Activated T-cell treated with anti-CD3 and anti-CD28 coated beads, Interleukin-2, amount 50 U/mL, for 72 hours (primary cell): ENCODE data around the gene FXN. TPM values are rescaled to one million over a fixed set of nuclear protein-coding genes. Genes with fewer than 3 reads are reported as not detected.
"Not testable (repeated sequence)": the region's sequence is repeated elsewhere in the genome, so short reads cannot be mapped to it uniquely, and the experiment has no call there.

Experiments
- ATAC-seq, 2 donors: fragments of 150-1000 bp; cut with Tn5 transposase; replicated peaks in 1 of 2; 2 replicates each; pipeline ENCODE4 v1.10.0; 2021; ENCODE audit warnings: moderate library complexity in 2 of 2, mild to moderate bottlenecking in 1 of 2
- DNase-seq, 2 donors: peaks; one replicate each; pipeline ENCODE4 v3.0.0; 2021 to 2022; ENCODE audit warnings: mixed read lengths in 1 of 2
- H3K27ac Mint-ChIP-seq: one replicate; pipeline ENCODE4 v1.8.0; 2022; ENCODE audit warnings: mild to moderate bottlenecking, moderate library complexity, mixed read lengths
- H3K27me3 Mint-ChIP-seq: one replicate; pipeline ENCODE4 v1.8.0; 2022; ENCODE audit warnings: low read depth, mixed read lengths
- H3K36me3 Mint-ChIP-seq, 2 donors: one replicate each; pipeline ENCODE4 v1.8.0; 2022; ENCODE audit warnings: mixed read lengths in 2 of 2, mild to moderate bottlenecking in 1 of 2; ENCODE audit not compliant: insufficient read depth in 2 of 2
- H3K4me1 Mint-ChIP-seq: one replicate; pipeline ENCODE4 v1.8.0; 2022; ENCODE audit warnings: low read depth, mixed read lengths
- H3K4me3 Mint-ChIP-seq, 2 donors: one replicate each; pipeline ENCODE4 v1.8.0; 2022; ENCODE audit warnings: mild to moderate bottlenecking in 2 of 2, mixed read lengths in 2 of 2, moderate library complexity in 2 of 2
- H3K9me3 Mint-ChIP-seq, 2 donors: one replicate each; pipeline ENCODE4 v1.8.0; 2022; ENCODE audit warnings: mixed read lengths in 2 of 2
- total RNA-seq, 2 donors: library from RNA; stranded (reverse); gene quantifications; one replicate each; pipeline ENCODE4 v1.2.3, GENCODE V29; 2022

FXN gene
- total RNA-seq, 2 donors from 2014 or later: 14.6 to 18.6 TPM

DNA sequence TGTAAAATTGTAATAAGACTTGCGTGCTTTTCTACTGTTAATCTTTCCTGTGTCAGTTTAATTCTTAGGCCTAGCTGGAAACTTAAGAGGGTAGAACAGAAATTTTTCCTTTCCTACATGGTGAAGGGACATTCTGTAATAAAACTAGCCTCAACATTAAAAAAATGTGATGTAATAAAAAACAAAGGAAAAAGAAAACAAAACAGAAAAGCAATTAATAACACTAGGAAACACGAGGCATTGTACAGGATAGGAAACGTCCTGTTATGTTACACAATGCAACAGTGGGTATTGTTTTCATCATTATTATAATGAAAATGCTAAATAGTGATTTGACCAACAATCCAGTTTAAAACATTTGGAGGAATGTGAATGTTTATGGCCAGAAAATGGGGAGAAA is 47.8 kb downstream of the FXN start:
- H3K27ac Mint-ChIP-seq: no peak overlapping the region
- ATAC-seq: no peak

DNA sequence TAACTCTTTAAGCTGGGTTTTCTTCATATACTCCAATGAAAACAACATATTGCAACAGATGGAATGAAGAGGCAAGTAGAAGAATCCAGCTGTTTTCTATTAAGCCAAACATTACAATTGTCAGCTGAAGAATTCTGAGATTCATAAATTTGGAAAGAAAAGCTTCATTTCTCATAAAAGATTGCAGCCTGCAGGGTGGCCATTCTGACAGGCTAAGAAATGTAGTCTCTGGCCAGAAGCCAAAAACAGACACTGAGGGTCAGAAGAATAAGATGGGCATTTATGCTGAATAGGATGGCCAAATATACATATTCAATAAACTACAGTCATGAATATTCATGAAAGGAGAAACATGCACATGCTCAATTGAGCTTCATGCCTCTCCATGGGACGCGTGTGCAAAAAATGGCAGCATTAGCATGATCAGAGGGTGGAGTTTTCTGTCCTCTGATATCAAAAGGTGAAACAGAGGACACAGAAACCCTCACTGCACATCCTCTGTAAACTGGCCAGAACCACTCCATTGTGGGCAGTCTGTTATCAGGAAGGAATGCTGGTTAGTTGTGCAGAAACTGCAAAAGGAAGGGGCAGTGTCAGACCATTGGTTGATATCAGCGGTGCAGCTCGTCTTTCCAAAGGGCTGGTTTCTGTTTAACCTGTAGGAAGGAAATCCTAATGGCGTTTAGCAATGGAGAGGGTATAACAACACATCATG is 50.2 kb downstream of the FXN start:
- H3K36me3 Mint-ChIP-seq: peaks cover 0 to 2% of the 10 kb centered on the region in 2 donors
- no peak overlapping the region for H3K27ac Mint-ChIP-seq
- H3K27me3 Mint-ChIP-seq: no peaks in the 10 kb centered on the region
- DNase-seq (no peak), ATAC-seq (no peak)
- no peaks in the 10 kb centered on the region for H3K4me1 Mint-ChIP-seq
- H3K4me3 Mint-ChIP-seq: no peak overlapping the region
- no peaks in the 10 kb centered on the region for H3K9me3 Mint-ChIP-seq

More for the DNA sequence above, 47.8 kb downstream of the FXN start:
- DNase-seq: no peak
- Mint-ChIP-seq H3K9me3 (no peaks in the 10 kb centered on the region), H3K4me3 (no peak overlapping the region), H3K27me3 (no peaks in the 10 kb centered on the region), H3K4me1 (no peaks in the 10 kb centered on the region), H3K36me3 (peaks cover 1 to 6% of the 10 kb centered on the region in 2 donors)

DNA sequence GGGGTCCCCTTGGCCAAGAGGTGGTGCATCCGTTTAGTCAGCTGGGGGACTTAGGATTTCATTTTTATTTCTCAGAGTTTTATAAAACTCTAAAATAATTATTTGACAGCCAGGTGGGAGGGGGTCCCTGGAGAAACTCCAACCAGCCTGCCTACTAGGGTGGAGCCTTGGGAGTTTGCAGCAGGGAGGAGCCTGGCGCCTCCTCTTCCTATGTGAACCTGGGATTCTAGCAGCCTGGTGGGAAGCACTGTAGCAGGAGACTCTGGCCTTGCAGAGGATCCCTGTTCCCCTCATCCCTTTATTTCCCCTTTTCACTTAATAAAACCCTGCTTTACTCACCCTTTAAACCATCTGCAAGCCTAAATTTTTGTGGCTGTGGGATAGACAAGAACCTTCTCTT is 50.8 kb downstream of the FXN start:
- Mint-ChIP-seq H3K27me3 (no peaks in the 10 kb centered on the region), H3K27ac (no peak overlapping the region), H3K9me3 (no peaks in the 10 kb centered on the region), H3K4me1 (no peaks in the 10 kb centered on the region), H3K36me3 (peaks cover 0 to 2% of the 10 kb centered on the region in 2 donors), H3K4me3 (no peak overlapping the region)
- ATAC-seq (no peak), DNase-seq (no peak)

DNA sequence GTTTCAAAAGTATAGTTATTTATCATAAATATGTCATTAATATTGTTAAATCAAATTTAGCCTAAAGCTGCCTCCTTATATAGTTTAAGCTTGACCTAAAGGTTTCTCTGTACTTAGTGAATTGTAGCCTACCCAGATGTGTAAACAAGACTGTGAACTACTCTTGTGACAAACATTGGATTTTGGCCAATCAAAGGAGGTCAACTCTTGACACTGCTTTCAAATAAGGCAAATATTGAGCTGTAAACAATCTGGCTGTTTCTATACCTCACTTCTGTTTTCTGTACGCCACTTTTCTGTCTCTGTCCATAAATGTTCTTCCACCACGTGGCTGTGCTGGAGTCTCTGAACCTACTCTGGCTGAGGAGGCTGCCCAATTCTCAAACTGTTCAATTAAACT is 51.2 kb downstream of the FXN start:
- Mint-ChIP-seq H3K27ac (no peak overlapping the region), H3K36me3 (peaks cover 0 to 2% of the 10 kb centered on the region in 2 donors), H3K4me1 (no peaks in the 10 kb centered on the region), H3K4me3 (no peak overlapping the region), H3K27me3 (no peaks in the 10 kb centered on the region), H3K9me3 (no peaks in the 10 kb centered on the region)
- DNase-seq: no peak
- no peak for ATAC-seq

- H3K9me3 Mint-ChIP-seq: no peaks in the 10 kb centered on the region
- H3K36me3 Mint-ChIP-seq: peaks cover 0 to 2% of the 10 kb centered on the region in 2 donors
- DNase-seq: no peak
- no peaks in the 10 kb centered on the region for H3K4me1 Mint-ChIP-seq
- H3K4me3 Mint-ChIP-seq: no peak overlapping the region
- no peak for ATAC-seq
- no peak overlapping the region for H3K27ac Mint-ChIP-seq
- no peaks in the 10 kb centered on the region for H3K27me3 Mint-ChIP-seq
Measured at GRCh38 chr9:69089082-69089481, 53.5 kb downstream of the FXN start.

DNA sequence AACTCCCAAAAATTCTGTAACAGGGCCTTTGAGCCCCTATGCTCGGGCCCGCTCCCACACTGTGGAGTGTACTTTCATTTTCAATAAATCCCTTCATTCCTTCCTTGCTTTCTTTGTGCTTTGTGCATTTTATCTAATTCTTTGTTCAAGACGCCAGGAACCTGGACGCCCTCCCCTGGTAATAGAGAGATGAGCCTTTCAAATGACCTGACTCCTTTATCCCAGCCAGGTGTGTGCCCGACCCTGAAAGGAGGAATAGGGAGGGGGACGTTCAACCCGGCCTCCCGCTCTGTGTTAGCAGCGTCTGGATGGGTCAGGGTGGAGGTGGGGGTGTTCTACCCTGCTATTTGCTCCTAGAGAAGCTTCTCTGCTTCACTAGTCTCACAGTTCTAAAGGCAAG is 53.9 kb downstream of the FXN start:
- H3K27me3 Mint-ChIP-seq: no peaks in the 10 kb centered on the region
- ATAC-seq: no peak
- no peaks in the 10 kb centered on the region for H3K9me3 Mint-ChIP-seq
- no peak for DNase-seq
- H3K4me1 Mint-ChIP-seq: no peaks in the 10 kb centered on the region
- H3K36me3 Mint-ChIP-seq: peaks cover 0 to 2% of the 10 kb centered on the region in 2 donors
- H3K27ac Mint-ChIP-seq: no peak overlapping the region
- H3K4me3 Mint-ChIP-seq: no peak overlapping the region

DNA sequence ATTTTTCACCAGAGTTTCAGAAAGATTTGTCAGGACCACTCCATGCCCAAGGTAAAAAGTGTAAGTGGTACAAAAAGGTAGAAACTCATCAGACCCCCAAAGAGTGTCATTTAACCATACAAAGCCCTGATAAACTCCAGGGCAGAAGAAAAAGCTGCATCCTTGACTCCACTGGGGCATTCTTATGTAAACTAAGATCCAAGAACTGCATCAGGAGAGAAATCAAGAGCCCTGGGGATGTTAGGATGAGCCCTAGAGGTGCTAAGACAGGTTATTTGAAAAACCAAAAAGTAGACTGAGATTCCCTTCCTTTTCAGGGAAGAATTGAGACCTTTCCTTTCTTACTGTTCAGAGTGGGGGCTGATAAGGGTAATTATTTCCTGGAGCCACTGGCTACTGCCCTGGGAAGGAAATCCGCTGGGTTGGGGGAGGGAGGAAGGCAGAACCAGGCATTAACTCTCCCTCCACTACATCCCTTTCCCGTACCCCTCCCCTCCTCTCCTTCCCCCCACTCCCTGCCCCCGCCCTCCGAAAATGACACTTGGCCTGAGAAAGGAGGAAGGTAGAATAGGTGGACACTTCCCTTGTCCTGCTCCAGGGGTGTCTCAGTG is 54.7 kb downstream of the FXN start:
- H3K27ac Mint-ChIP-seq: no peak overlapping the region

GRCh38 chr9:69090946-69091345 is 55.4 kb downstream of the FXN start:
- H3K9me3 Mint-ChIP-seq: no peaks in the 10 kb centered on the region
- ATAC-seq (no peak), DNase-seq (no peak)
- no peaks in the 10 kb centered on the region for H3K27me3 Mint-ChIP-seq
- H3K27ac Mint-ChIP-seq: no peak overlapping the region
- H3K4me1 Mint-ChIP-seq: no peaks in the 10 kb centered on the region
- H3K4me3 Mint-ChIP-seq: no peak overlapping the region
- peaks cover 0 to 2% of the 10 kb centered on the region in 2 donors for H3K36me3 Mint-ChIP-seq

More for the DNA sequence above, 54.7 kb downstream of the FXN start:
- Mint-ChIP-seq H3K9me3 (no peaks in the 10 kb centered on the region), H3K4me1 (no peaks in the 10 kb centered on the region), H3K4me3 (no peak overlapping the region), H3K36me3 (peaks cover 0 to 2% of the 10 kb centered on the region in 2 donors), H3K27me3 (no peaks in the 10 kb centered on the region)
- ATAC-seq (no peak), DNase-seq (no peak)

- H3K27me3 Mint-ChIP-seq: no peaks in the 10 kb centered on the region
- H3K4me1 Mint-ChIP-seq: no peaks in the 10 kb centered on the region
- H3K27ac Mint-ChIP-seq: no peak overlapping the region
- no peaks in the 10 kb centered on the region for H3K9me3 Mint-ChIP-seq
- DNase-seq (no peak), ATAC-seq (no peak)
- H3K36me3 Mint-ChIP-seq: no peaks in the 10 kb centered on the region
- no peak overlapping the region for H3K4me3 Mint-ChIP-seq
Measured at GRCh38 chr9:69093471-69094103, 58.0 kb downstream of the FXN start.

DNA sequence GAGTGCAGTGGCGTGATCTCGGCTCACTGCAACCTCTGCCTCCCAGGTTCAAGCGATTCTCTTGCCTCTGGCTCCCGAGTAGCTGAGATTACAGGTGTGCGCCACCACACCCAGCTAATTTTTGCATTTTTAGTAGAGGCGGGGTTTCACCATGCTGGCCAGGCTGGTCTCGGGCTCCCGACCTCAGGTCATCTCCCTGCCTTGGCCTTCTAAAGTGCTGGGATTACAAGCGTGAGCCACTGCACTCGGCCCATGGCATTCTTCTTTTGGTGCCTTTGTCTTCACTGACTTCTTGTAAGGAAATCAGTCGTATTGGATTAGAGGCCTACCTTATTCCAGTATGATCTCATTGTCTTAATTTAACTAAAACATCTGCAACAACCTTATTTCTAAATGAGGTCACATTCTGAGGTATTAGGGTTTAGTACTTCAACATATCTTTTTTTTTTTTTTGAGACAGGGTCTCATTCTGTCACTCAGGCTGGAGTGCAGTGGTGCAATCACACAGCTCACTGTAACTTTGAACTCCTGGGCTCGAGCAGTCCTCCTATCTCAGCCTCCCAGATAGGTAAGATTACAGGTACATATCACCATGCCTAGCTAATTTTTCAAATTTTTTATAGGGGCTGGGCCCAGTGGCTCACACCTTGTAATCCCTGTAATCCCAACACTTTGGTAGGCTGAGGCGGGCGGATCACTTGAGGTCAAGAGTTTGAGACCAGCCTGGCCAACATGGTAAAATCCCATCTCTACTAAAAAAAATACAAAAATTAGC is 59.0 kb downstream of the FXN start:
- not testable (repeated sequence) for H3K27ac Mint-ChIP-seq, H3K27me3 Mint-ChIP-seq

GRCh38 chr9:69097064-69097463 is 61.5 kb downstream of the FXN start:
- no peak overlapping the region for H3K27ac Mint-ChIP-seq
- no peaks in the 10 kb centered on the region for H3K9me3 Mint-ChIP-seq
- H3K4me3 Mint-ChIP-seq: no peak overlapping the region
- no peak for ATAC-seq
- no peaks in the 10 kb centered on the region for H3K36me3 Mint-ChIP-seq
- DNase-seq: no peak
- no peaks in the 10 kb centered on the region for H3K27me3 Mint-ChIP-seq
- H3K4me1 Mint-ChIP-seq: no peaks in the 10 kb centered on the region

More for the DNA sequence above, 59.0 kb downstream of the FXN start:
- H3K9me3 Mint-ChIP-seq, ATAC-seq, DNase-seq, H3K4me3 Mint-ChIP-seq, H3K36me3 Mint-ChIP-seq, H3K4me1 Mint-ChIP-seq: not testable (repeated sequence)

DNA sequence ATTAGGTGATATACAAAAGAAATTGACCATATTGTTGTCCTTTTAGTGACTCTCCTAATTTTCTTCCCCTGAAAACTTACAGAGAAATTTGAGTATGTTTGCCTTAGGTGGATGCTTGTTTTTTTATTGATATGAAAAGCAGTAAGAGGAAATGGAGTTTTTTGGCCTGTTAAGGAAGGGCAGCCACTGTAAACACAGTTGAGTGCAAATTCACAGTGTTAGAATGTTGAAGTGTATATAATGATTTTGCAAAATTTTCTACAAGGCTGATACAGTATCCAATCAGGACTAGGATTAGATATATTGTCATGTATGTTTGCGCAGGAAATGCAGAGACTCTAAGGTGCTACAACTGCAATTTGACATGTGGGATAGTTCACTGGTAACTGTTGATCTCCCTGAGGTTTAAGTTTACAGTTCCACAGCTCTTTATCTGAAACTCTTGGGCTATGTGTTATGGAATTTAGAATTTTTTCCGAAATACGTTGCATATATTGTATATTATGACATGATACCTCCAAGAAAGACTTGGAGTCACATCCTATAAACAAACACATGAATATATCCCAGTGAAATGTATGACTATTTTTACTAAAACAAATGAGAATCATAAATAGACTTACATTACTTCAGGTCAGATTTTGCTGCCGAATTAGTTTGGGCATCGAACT is 62.5 kb downstream of the FXN start:
- H3K4me3 Mint-ChIP-seq: no peak overlapping the region
- H3K27ac Mint-ChIP-seq: no peak overlapping the region
- ATAC-seq: no peak
- DNase-seq: no peak
- H3K27me3 Mint-ChIP-seq: no peaks in the 10 kb centered on the region
- no peaks in the 10 kb centered on the region for H3K4me1 Mint-ChIP-seq
- H3K9me3 Mint-ChIP-seq: no peaks in the 10 kb centered on the region
- no peaks in the 10 kb centered on the region for H3K36me3 Mint-ChIP-seq
